DOHH2 (cell line): ENCODE results near the gene NCAPG2.

Source experiments
- H3F3A ChIP-seq: fragments of 200-600 bp; sonication (generic), shearing (Covaris generic); 2 replicates; pipeline ENCODE4 v1.6.0; 2016; ENCODE audit warnings: antibody characterized with exemption, mild to moderate bottlenecking; ENCODE audit not compliant: control insufficient read depth, insufficient read depth
- H3K27ac ChIP-seq: fragments of 200-600 bp; sonication (generic); 2 replicates; pipeline ENCODE4 v1.5.1; 2014; ENCODE audit warnings: low read depth, mild to moderate bottlenecking, low read length, moderate library complexity
- H3K27me3 ChIP-seq: fragments of 200-600 bp; sonication (generic); 2 replicates; pipeline ENCODE4 v1.6.1; 2014; ENCODE audit warnings: mild to moderate bottlenecking, low read length, mixed read lengths; ENCODE audit not compliant: control insufficient read depth
- H3K36me3 ChIP-seq: fragments of 200-600 bp; sonication (generic); 2 replicates; pipeline ENCODE4 v1.6.1; 2014; ENCODE audit warnings: mild to moderate bottlenecking, low read length, moderate library complexity, mixed read lengths; ENCODE audit not compliant: control insufficient read depth
- H3K4me1 ChIP-seq: fragments of 200-600 bp; sonication (generic); 2 replicates; pipeline ENCODE4 v1.6.1; 2014; ENCODE audit warnings: mild to moderate bottlenecking, low read length, mixed read lengths; ENCODE audit not compliant: control insufficient read depth
- H3K4me2 ChIP-seq: fragments of 200-600 bp; sonication (generic); 2 replicates; pipeline ENCODE4 v1.6.0; 2014; ENCODE audit warnings: mild to moderate bottlenecking, low read length, moderate library complexity
- H3K4me3 ChIP-seq: fragments of 200-600 bp; sonication (generic); 2 replicates; pipeline ENCODE4 v1.5.1; 2014; ENCODE audit warnings: mild to moderate bottlenecking, low read length, mixed read lengths
- H3K79me2 ChIP-seq: fragments of 200-600 bp; sonication (generic); 2 replicates; pipeline ENCODE4 v1.6.1; 2014; ENCODE audit warnings: mild to moderate bottlenecking, low read length, mixed read lengths; ENCODE audit not compliant: control insufficient read depth
- H3K9me2 ChIP-seq: fragments of 200-600 bp; sonication (generic); replicated peaks from 2 replicates; pipeline ENCODE4 v1.6.1; 2014; ENCODE audit warnings: mild to moderate bottlenecking, low read length, mixed read lengths; ENCODE audit not compliant: control insufficient read depth
- H3K9me3 ChIP-seq: fragments of 200-600 bp; sonication (generic); 2 replicates; pipeline ENCODE4 v1.6.1; 2014; ENCODE audit warnings: antibody characterized with exemption, low read length, mixed read lengths; ENCODE audit not compliant: control insufficient read depth, insufficient read depth
- H4K20me1 ChIP-seq: fragments of 200-600 bp; sonication (generic); 2 replicates; pipeline ENCODE4 v1.6.0; 2014; ENCODE audit warnings: low read depth, mild to moderate bottlenecking, antibody characterized with exemption, low read length, moderate library complexity; ENCODE audit not compliant: control insufficient read depth, insufficient read depth
- CTCF ChIP-seq: fragments of 200-600 bp; sonication (generic); IDR thresholded peaks from one replicate; pipeline ENCODE4 v1.5.1; 2014; ENCODE audit warnings: antibody characterized with exemption, mild to moderate bottlenecking, low read depth, low read length; ENCODE audit not compliant: poor library complexity, severe bottlenecking
- EZH2phosphoT487 ChIP-seq: fragments of 200-600 bp; sonication (generic); IDR thresholded peaks from 2 replicates; pipeline ENCODE4 v1.6.1; 2017; ENCODE audit warnings: borderline replicate concordance, mild to moderate bottlenecking, antibody characterized with exemption, low read length, moderate library complexity, mixed read lengths

The NCAPG2 gene

GRCh38 chr7:158747408-158747807 lies 42.8 kb upstream of the NCAPG2 start:
- Histone ChIP-seq H3K9me3 (no peaks in the 10 kb centered on the region), H3K79me2 (no peaks in the 10 kb centered on the region), H3K36me3 (peaks cover 16% of the 10 kb centered on the region; the same call in 1 of the 2 replicates), H3K9me2 (no peaks in the 10 kb centered on the region), H3K27ac (no peak overlapping the region), H3F3A (no peaks in the 10 kb centered on the region), H3K4me2 (no peak overlapping the region), H3K4me3 (no peak overlapping the region), H3K4me1 (no peaks in the 10 kb centered on the region), H4K20me1 (no peaks in the 10 kb centered on the region), H3K27me3 (no peaks in the 10 kb centered on the region)
- TF ChIP-seq EZH2phosphoT487, result no peak
- TF ChIP-seq CTCF, result no peak

GRCh38 chr7:158746957-158747356 lies 42.4 kb upstream of the NCAPG2 start:
- peaks cover 16% of the 10 kb centered on the region; the same call in 1 of the 2 replicates for H3K36me3 ChIP-seq
- no peaks in the 10 kb centered on the region for H3K9me2 ChIP-seq
- no peak overlapping the region for H3K4me3 ChIP-seq
- no peaks in the 10 kb centered on the region for H4K20me1 ChIP-seq
- no peak overlapping the region for H3K27ac ChIP-seq
- no peaks in the 10 kb centered on the region for H3K9me3 ChIP-seq
- no peaks in the 10 kb centered on the region for H3K79me2 ChIP-seq
- no peak overlapping the region for H3K4me2 ChIP-seq
- no peaks in the 10 kb centered on the region for H3K4me1 ChIP-seq
- no peaks in the 10 kb centered on the region for H3K27me3 ChIP-seq
- TF ChIP-seq CTCF (no peak), EZH2phosphoT487 (no peak)
- no peaks in the 10 kb centered on the region for H3F3A ChIP-seq

GRCh38 chr7:158745057-158745715 lies 40.6 kb upstream of the NCAPG2 start:
- Histone ChIP-seq H3K79me2 (no peaks in the 10 kb centered on the region), H4K20me1 (no peaks in the 10 kb centered on the region), H3K27ac (no peak overlapping the region), H3K9me2 (no peaks in the 10 kb centered on the region), H3K4me3 (no peak overlapping the region), H3K4me2 (no peak overlapping the region), H3K4me1 (no peaks in the 10 kb centered on the region), H3K9me3 (no peaks in the 10 kb centered on the region), H3F3A (0 out of 2 replicates have a peak, but pooled peaks cover 2% of the 10 kb centered on the region), H3K36me3 (peaks cover 32% of the 10 kb centered on the region), H3K27me3 (no peaks in the 10 kb centered on the region)
- no peak for TF ChIP-seq CTCF
- TF ChIP-seq EZH2phosphoT487, result no peak
